Panc1 (cell line): ENCODE measurements around the gene AIF1. TPM values are rescaled to one million over a fixed set of nuclear protein-coding genes. Genes with fewer than 3 reads are reported as not detected.

ENCODE experiments used
- ATAC-seq: fragments of 200-7000 bp; cut with Tn5 transposase; 2 replicates; pipeline ENCODE4 v1.9.1; 2020; ENCODE audit warnings: mild to moderate bottlenecking, moderate library complexity
- BruUV-seq: library from RNA; stranded (reverse); fragments of 400-500 nt; replicated peaks from 2 replicates; lab custom pipeline; 2021; lab: Mats Ljungman, UMichigan
- CTCF ChIA-PET: fragments of 300-600 bp; sonication (Branson Sonifier 250); formaldehyde crosslinking; loops from one replicate; lab custom pipeline; 2022; ENCODE audit warnings: antibody characterized with exemption; lab: Charles Lee
- POLR2A ChIA-PET: fragments of 300-600 bp; sonication (Branson Sonifier 250); formaldehyde crosslinking; loops from one replicate; lab custom pipeline; 2022; ENCODE audit warnings: antibody characterized with exemption; lab: Charles Lee
- DNase-seq: peaks from one replicate; pipeline ENCODE4 v3.0.0-alpha.2; 2010; ENCODE audit warnings: low read depth, low spot score
- H3K27ac ChIP-seq: 2 replicates; pipeline ENCODE4 v1.5.1; 2011; ENCODE audit warnings: mild to moderate bottlenecking, low read length, inconsistent platforms
- H3K27me3 ChIP-seq: fragments of 200-500 bp; sonication (Bioruptor generic); 2 replicates; pipeline ENCODE4 v1.6.0; 2014; ENCODE audit warnings: low read length, inconsistent platforms; ENCODE audit not compliant: control insufficient read depth, insufficient read depth
- H3K36me3 ChIP-seq: fragments of 200-500 bp; sonication (Bioruptor generic); 2 replicates; pipeline ENCODE4 v1.5.1; 2014; ENCODE audit warnings: inconsistent platforms, mild to moderate bottlenecking, low read length, moderate library complexity; ENCODE audit not compliant: control insufficient read depth, insufficient read depth
- H3K4me1 ChIP-seq: 2 replicates; pipeline ENCODE4 v1.5.1; 2011; ENCODE audit warnings: inconsistent platforms, mild to moderate bottlenecking, low read length, moderate library complexity; ENCODE audit not compliant: control insufficient read depth, insufficient read depth
- H3K4me3 ChIP-seq, 2 experiments: 2 replicates each; pipeline ENCODE4 v1.5.1; 2011 to 2012; ENCODE audit warnings: low read depth in 2 of 2, low read length in 2 of 2, mild to moderate bottlenecking in 2 of 2, inconsistent platforms in 1 of 2, moderate library complexity in 1 of 2
- H3K9me3 ChIP-seq: fragments of 200-500 bp; sonication (Bioruptor generic); 2 replicates; pipeline ENCODE4 v1.5.1; 2014; ENCODE audit warnings: low read depth, mild to moderate bottlenecking, inconsistent platforms, low read length, moderate library complexity; ENCODE audit not compliant: control insufficient read depth, insufficient read depth
- POLR2AphosphoS5 ChIP-seq: IDR thresholded peaks from 2 replicates; pipeline ENCODE4 v1.6.1; 2012; ENCODE audit warnings: mild to moderate bottlenecking, low read depth, low read length, moderate library complexity
- REST ChIP-seq, 2 experiments: IDR thresholded peaks; 2 replicates each; pipeline ENCODE4 v1.6.1; 2011 to 2012; ENCODE audit warnings: low read depth in 2 of 2, control low read depth in 1 of 2, low read length in 1 of 2, mild to moderate bottlenecking in 1 of 2, moderate library complexity in 1 of 2; ENCODE audit not compliant: insufficient read depth in 1 of 2
- SIN3A ChIP-seq: IDR thresholded peaks from 2 replicates; pipeline ENCODE4 v1.6.1; 2012; ENCODE audit warnings: low read depth, mild to moderate bottlenecking, low read length, moderate library complexity, borderline replicate concordance; ENCODE audit not compliant: insufficient read depth
- TCF7L2 ChIP-seq: IDR thresholded peaks from 2 replicates; pipeline ENCODE4 v1.6.1; 2011; ENCODE audit warnings: mild to moderate bottlenecking, low read depth, low read length, inconsistent platforms
- in situ Hi-C: cut with HindIII; loops from 2 replicates; pipeline ENCODE4 v1.10.0; 2016; ENCODE audit warnings: low sequenced_read_pairs, low pct_unique_long_range_greater_than_20kb
- intact Hi-C: fragments of 100-400 bp; cut with micrococcal nuclease; formaldehyde crosslinking; loops from one replicate; pipeline ENCODE4 v1.10.0; 2022; ENCODE audit not compliant: unreplicated experiment
- total RNA-seq: library from RNA; stranded (reverse); gene quantifications from one replicate; pipeline ENCODE4 v1.2.1, GENCODE V29; 2021; ENCODE audit not compliant: unreplicated experiment
- TF ChIP-seq, protein P1 (sequence below): fragments of 450-650 bp; IDR thresholded peaks from 2 replicates; pipeline ENCODE4 v1.5.1; 2017; ENCODE audit warnings: mild to moderate bottlenecking

Gene AIF1
- total RNA-seq, 1 experiment from 2014 or later: 0.44 TPM

GRCh38 chr6:31609519-31610406, 5.3 kb upstream of the AIF1 start:
- ChIA-PET POLR2A (interaction anchor here (0.6 kb wide), 2 partner anchors 30 to 219 kb away, joined by 3 to 5 read pairs; no protein-coding TSS in a partner anchor), CTCF (interaction anchor here (0.6 kb wide), 1 partner anchor 27 kb away, joined by 8 read pairs; no protein-coding TSS in a partner anchor)
- DNase-seq: no peak
- Histone ChIP-seq H3K9me3 (no peaks in the 10 kb centered on the region), H3K4me3 (no peak overlapping the region), H3K27me3 (no peaks in the 10 kb centered on the region), H3K36me3 (no peaks in the 10 kb centered on the region), H3K27ac (no peak overlapping the region), H3K4me1 (0 out of 2 replicates have a peak, but pooled peaks cover 2% of the 10 kb centered on the region)
- no TSS peak for BruUV-seq
- intact Hi-C loops: no loop called here
- TF ChIP-seq POLR2AphosphoS5 (no peak), REST (IDR thresholded peaks at IDR 0.05; ENCODE audit: insufficient read depth in 1 of 2, low read depth in 2 of 2, low read length in 1 of 2) (no peak), TCF7L2 (no peak), SIN3A (no peak)
- TF ChIP-seq, protein P1, sequence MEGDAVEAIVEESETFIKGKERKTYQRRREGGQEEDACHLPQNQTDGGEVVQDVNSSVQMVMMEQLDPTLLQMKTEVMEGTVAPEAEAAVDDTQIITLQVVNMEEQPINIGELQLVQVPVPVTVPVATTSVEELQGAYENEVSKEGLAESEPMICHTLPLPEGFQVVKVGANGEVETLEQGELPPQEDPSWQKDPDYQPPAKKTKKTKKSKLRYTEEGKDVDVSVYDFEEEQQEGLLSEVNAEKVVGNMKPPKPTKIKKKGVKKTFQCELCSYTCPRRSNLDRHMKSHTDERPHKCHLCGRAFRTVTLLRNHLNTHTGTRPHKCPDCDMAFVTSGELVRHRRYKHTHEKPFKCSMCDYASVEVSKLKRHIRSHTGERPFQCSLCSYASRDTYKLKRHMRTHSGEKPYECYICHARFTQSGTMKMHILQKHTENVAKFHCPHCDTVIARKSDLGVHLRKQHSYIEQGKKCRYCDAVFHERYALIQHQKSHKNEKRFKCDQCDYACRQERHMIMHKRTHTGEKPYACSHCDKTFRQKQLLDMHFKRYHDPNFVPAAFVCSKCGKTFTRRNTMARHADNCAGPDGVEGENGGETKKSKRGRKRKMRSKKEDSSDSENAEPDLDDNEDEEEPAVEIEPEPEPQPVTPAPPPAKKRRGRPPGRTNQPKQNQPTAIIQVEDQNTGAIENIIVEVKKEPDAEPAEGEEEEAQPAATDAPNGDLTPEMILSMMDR: no peak
- in situ Hi-C loops: no loop called here
- ATAC-seq: no peak

DNA sequence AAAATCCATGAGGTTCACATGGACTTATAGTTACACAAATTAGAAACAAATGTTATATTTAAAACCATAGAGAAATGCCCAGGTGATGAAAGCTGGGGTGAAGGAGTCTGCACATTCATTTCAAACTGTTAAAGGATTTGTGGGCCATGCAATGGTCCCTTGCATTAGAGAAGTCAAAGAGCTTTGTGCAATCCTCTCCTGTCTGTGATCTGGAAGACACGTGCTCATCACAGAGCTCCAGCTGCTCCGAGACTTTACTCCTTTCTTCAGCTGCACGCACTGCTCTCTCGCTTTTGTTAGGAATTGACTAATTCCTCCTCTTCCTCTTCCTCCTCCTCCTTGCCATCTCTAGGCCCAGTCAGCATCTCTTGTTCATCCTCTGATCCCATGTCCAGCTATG, 4.1 kb upstream of the AIF1 start:
- Histone ChIP-seq H3K36me3 (no peaks in the 10 kb centered on the region), H3K4me3 (no peak overlapping the region), H3K4me1 (0 out of 2 replicates have a peak, but pooled peaks cover 3% of the 10 kb centered on the region), H3K27ac (no peak overlapping the region), H3K27me3 (no peaks in the 10 kb centered on the region), H3K9me3 (no peaks in the 10 kb centered on the region)
- in situ Hi-C loops: no loop called here
- TF ChIP-seq, protein P1: no peak
- TF ChIP-seq REST (IDR thresholded peaks at IDR 0.05; ENCODE audit: insufficient read depth in 1 of 2, low read depth in 2 of 2, low read length in 1 of 2): no peak
- no peak for TF ChIP-seq TCF7L2
- TF ChIP-seq POLR2AphosphoS5: no peak
- TF ChIP-seq SIN3A: no peak
- DNase-seq (no peak), ATAC-seq (no peak)
- BruUV-seq: no TSS peak
- intact Hi-C loops: no loop called here
- CTCF ChIA-PET: no interaction called here
- POLR2A ChIA-PET: no interaction called here
